ENCODE measurements around the gene LRTM2. TPM values are rescaled to one million over a fixed set of nuclear protein-coding genes. Genes with fewer than 3 reads are reported as not detected.

Gene LRTM2
- total RNA-seq, 1 donor from 2014 or later = not detected

- Mint-ChIP-seq H3K27me3 (peaks cover 24% of the 10 kb centered on the region), H3K4me1 (no peaks in the 10 kb centered on the region), H3K27ac (no peak overlapping the region), H3K4me3 (no peak overlapping the region), H3K36me3 (ENCODE audit: low read depth) (no peaks in the 10 kb centered on the region), H3K9me3 (no peaks in the 10 kb centered on the region)
- intact Hi-C loops (cut with micrococcal nuclease) = loop anchor here (10.0 kb wide), 1 partner anchor 46 kb away; no protein-coding TSS in a partner anchor
- ChIA-PET POLR2A (no interaction called here), CTCF (no interaction called here)
- ATAC-seq (ENCODE audit: low read depth) = no peak
- no peak for TF ChIP-seq CTCF (IDR thresholded peaks at IDR 0.05)
- DNase-seq = no peak
Observed at GRCh38 chr12:1878695-1879094, 58.3 kb downstream of the LRTM2 start.

- no peak for TF ChIP-seq CTCF (IDR thresholded peaks at IDR 0.05)
- peaks cover 25% of the 10 kb centered on the region for H3K27me3 Mint-ChIP-seq
- intact Hi-C loops (cut with micrococcal nuclease) = loop anchor here (10.0 kb wide), 1 partner anchor 45 kb away; no protein-coding TSS in a partner anchor
- no peak overlapping the region for H3K4me3 Mint-ChIP-seq
- no peak for DNase-seq
- no peaks in the 10 kb centered on the region for H3K36me3 Mint-ChIP-seq (ENCODE audit: low read depth)
- H3K9me3 Mint-ChIP-seq = no peaks in the 10 kb centered on the region
- no peak for ATAC-seq (ENCODE audit: low read depth)
- POLR2A ChIA-PET = no interaction called here
- H3K4me1 Mint-ChIP-seq = no peaks in the 10 kb centered on the region
- CTCF ChIA-PET = no interaction called here
- no peak overlapping the region for H3K27ac Mint-ChIP-seq
Observed at GRCh38 chr12:1879633-1880032, 59.3 kb downstream of the LRTM2 start.

DNA sequence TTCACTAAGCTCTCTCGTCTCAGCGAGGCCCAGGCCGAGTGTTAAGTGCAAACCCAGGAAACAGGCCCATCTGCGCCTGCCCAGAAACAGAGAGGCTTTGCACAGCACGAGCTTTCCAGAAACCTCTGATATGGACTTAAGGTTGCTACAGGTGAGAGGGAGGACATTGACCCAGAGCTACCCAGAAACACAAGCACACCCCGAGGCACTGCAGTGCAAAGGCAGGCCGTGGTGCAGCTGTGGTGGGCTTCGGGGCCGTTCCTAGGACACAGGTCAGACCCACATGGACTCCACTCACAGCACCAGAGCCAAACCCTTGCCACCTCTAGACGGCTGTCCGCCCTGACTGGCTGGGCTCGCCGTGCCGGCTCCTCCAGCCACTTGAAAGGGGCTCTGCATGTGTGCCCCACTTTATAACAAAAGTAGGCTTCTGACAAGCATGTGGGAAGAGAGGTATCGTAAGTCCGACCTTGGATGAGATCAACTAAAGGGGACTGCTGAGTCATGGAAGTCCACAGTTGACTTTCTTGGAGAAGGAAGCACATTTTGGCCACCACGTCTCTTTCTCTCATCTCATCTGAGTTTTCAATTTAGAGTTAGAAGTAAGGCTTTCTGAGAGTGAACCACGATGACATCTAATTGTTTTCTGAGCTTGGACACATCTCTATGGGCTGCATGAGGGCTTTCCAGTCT, 59.9 kb downstream of the LRTM2 start:
- no peak for DNase-seq
- no peak overlapping the region for H3K4me3 Mint-ChIP-seq
- no peak overlapping the region for H3K27ac Mint-ChIP-seq
- no peaks in the 10 kb centered on the region for H3K9me3 Mint-ChIP-seq
- no peaks in the 10 kb centered on the region for H3K36me3 Mint-ChIP-seq (ENCODE audit: low read depth)
- no peaks in the 10 kb centered on the region for H3K4me1 Mint-ChIP-seq
- H3K27me3 Mint-ChIP-seq = peaks cover 20% of the 10 kb centered on the region
- CTCF ChIA-PET = no interaction called here
- no peak for TF ChIP-seq CTCF (IDR thresholded peaks at IDR 0.05)
- ATAC-seq (ENCODE audit: low read depth) = no peak
- POLR2A ChIA-PET = no interaction called here
- intact Hi-C loops (cut with micrococcal nuclease) = no loop called here

DNA sequence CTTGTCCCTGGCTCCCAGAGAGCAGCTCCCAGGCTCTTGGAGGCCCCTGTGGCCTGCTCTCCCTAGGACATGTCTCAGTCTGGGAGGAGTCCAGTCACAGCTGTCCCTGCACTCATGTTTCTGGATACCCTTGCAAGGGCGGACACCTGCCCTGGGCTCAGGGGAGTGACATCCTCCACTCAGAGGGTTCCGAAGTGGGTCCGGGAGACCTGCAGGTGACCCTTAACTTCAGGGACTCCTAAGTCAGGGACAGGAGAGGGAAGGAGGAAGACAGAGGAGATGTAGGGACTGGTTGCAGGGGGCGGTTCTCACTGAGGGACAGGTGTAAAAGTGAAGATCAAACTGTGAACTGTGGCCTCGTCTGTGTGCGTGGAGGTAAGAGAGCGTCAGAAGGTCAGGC, 60.5 kb downstream of the LRTM2 start:
- TF ChIP-seq CTCF (IDR thresholded peaks at IDR 0.05) = no peak
- DNase-seq (no peak), ATAC-seq (ENCODE audit: low read depth) (no peak)
- H3K9me3 Mint-ChIP-seq = no peaks in the 10 kb centered on the region
- no peaks in the 10 kb centered on the region for H3K36me3 Mint-ChIP-seq (ENCODE audit: low read depth)
- no peak overlapping the region for H3K4me3 Mint-ChIP-seq
- CTCF ChIA-PET = no interaction called here
- H3K27ac Mint-ChIP-seq = no peak overlapping the region
- intact Hi-C loops (cut with micrococcal nuclease) = no loop called here
- peaks cover 15% of the 10 kb centered on the region for H3K27me3 Mint-ChIP-seq
- POLR2A ChIA-PET = no interaction called here
- H3K4me1 Mint-ChIP-seq = no peaks in the 10 kb centered on the region

- no peak for TF ChIP-seq CTCF (IDR thresholded peaks at IDR 0.05)
- intact Hi-C loops (cut with micrococcal nuclease) = no loop called here
- Mint-ChIP-seq H3K4me3 (no peak overlapping the region), H3K4me1 (no peaks in the 10 kb centered on the region), H3K27me3 (peaks cover 13% of the 10 kb centered on the region), H3K9me3 (no peaks in the 10 kb centered on the region), H3K27ac (no peak overlapping the region), H3K36me3 (ENCODE audit: low read depth) (no peaks in the 10 kb centered on the region)
- no peak for ATAC-seq (ENCODE audit: low read depth)
- DNase-seq = no peak
- POLR2A ChIA-PET = no interaction called here
- CTCF ChIA-PET = no interaction called here
Observed at GRCh38 chr12:1881301-1881700, 60.9 kb downstream of the LRTM2 start.

Measured in activated B cell treated with CpG ODN at 0.5 μM for 24 hours (primary cell).